ENCODE data around the gene DDX59.

Gene DDX59

DNA sequence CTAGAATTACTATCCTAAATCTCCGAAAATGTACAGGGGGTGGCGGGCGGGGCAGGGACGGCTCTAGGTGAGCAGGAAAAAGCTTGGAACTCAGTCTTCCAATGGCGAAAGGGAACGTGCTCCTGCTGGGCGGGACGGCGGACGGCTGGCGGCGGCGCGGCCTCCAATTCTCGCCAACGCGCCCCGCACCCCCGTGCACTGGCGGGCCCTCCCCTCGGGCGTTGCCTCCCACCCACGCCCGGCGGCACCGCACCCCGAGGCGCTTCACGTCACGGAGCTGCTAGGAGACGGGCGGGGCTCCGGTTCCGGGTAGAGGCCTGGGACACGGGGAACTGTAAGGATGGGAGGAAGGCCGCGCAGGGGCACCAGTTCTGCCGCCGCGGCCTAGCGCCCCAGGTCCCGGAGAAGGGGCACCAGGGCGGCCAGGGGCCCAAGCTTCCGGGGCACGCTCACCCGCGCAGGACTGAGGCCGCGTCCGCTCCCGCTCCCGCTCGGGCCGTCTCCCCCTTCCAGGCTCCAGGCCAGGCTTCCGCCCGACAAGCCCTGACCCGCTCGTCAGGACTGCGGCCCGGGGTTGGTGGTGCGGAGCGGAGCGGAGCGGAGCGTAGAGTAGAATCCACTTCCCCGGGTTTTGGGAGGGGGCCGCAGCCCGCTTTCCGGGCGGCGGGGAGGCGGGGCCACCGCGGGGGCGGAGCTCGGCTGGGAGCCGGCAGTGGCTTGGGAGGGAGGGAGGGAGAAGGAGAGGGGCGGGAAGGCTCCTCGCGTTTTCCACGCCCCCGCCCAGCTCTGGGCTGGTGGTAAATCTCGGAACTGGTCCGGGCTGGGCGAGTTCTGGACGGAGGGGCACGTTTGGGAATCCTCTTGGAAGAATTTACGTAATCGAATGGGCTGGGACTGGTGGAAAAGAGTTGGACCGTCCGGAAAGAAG is at the start of gene DDX59:
TSS of gene DDX59 (minus strand) at position 594 of the 928 bp plus-strand sequence. CDS start 3,167 bp downstream, outside the sequence.
- TF ChIP-seq OSR1 (CRISPR knock-in tag; IDR thresholded peaks at IDR 0.05): no peak
- no peak for TF ChIP-seq ZNF8 (CRISPR knock-in tag; IDR thresholded peaks at IDR 0.05)
- TF ChIP-seq ZC3H10 (CRISPR knock-in tag; IDR thresholded peaks at IDR 0.05): peak; percentile 87
- no peak for TF ChIP-seq ARNTL (CRISPR knock-in tag; IDR thresholded peaks at IDR 0.05; ENCODE audit: borderline replicate concordance, low read depth)
- peak; percentile 87 for TF ChIP-seq RARB (CRISPR knock-in tag; IDR thresholded peaks at IDR 0.05)
- no peak for TF ChIP-seq ZFP30 (CRISPR knock-in tag; IDR thresholded peaks at IDR 0.05)
- TF ChIP-seq TOX (CRISPR knock-in tag; IDR thresholded peaks at IDR 0.05; ENCODE audit: borderline replicate concordance): peak; percentile 52; the same call in 1 of the 2 replicates
- TF ChIP-seq, protein P1, sequence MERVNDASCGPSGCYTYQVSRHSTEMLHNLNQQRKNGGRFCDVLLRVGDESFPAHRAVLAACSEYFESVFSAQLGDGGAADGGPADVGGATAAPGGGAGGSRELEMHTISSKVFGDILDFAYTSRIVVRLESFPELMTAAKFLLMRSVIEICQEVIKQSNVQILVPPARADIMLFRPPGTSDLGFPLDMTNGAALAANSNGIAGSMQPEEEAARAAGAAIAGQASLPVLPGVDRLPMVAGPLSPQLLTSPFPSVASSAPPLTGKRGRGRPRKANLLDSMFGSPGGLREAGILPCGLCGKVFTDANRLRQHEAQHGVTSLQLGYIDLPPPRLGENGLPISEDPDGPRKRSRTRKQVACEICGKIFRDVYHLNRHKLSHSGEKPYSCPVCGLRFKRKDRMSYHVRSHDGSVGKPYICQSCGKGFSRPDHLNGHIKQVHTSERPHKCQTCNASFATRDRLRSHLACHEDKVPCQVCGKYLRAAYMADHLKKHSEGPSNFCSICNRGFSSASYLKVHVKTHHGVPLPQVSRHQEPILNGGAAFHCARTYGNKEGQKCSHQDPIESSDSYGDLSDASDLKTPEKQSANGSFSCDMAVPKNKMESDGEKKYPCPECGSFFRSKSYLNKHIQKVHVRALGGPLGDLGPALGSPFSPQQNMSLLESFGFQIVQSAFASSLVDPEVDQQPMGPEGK (CRISPR knock-in tag; IDR thresholded peaks at IDR 0.05; ENCODE audit: borderline replicate concordance): peak; percentile 85; the same call in 1 of the 2 replicates
- TF ChIP-seq, protein P2, sequence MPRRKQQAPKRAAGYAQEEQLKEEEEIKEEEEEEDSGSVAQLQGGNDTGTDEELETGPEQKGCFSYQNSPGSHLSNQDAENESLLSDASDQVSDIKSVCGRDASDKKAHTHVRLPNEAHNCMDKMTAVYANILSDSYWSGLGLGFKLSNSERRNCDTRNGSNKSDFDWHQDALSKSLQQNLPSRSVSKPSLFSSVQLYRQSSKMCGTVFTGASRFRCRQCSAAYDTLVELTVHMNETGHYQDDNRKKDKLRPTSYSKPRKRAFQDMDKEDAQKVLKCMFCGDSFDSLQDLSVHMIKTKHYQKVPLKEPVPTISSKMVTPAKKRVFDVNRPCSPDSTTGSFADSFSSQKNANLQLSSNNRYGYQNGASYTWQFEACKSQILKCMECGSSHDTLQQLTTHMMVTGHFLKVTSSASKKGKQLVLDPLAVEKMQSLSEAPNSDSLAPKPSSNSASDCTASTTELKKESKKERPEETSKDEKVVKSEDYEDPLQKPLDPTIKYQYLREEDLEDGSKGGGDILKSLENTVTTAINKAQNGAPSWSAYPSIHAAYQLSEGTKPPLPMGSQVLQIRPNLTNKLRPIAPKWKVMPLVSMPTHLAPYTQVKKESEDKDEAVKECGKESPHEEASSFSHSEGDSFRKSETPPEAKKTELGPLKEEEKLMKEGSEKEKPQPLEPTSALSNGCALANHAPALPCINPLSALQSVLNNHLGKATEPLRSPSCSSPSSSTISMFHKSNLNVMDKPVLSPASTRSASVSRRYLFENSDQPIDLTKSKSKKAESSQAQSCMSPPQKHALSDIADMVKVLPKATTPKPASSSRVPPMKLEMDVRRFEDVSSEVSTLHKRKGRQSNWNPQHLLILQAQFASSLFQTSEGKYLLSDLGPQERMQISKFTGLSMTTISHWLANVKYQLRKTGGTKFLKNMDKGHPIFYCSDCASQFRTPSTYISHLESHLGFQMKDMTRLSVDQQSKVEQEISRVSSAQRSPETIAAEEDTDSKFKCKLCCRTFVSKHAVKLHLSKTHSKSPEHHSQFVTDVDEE (CRISPR knock-in tag; IDR thresholded peaks at IDR 0.05): 0 out of 2 replicates have a peak, but pooled peaks have one; percentile 30
- peak; percentile 88 for ATAC-seq

DNA sequence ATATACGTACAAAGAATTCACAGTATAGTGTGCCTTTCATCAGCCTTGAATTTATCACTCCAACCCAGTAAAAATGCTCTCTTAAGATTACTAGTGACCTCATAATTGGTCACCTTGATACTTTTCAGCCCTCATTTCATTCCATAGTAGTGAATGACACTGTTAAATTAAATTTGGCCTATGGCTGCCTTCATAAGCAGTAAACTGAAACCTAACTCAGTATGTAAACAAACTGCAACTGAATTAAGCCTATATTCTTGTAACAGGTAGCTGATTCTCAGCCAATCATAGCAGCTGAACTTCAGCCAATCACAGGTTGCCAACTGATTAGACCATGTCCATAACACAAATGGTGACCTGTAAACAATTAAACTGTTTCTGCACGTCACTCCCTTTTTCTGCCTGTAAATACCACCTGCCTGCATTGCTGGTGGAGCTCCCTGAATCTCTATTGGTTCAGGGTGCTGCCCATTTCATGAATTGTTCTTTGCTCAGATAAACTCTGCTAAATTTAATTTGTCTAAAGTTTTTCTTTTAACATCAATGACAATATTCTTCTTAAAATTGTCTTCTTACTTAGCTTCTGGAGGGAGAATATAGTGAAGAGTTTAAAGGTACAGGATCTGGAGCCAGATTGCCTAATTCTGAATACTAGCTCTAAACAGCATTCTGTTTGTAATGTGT is 44.9 kb upstream of the DDX59 start:
- TF ChIP-seq, protein P1 (CRISPR knock-in tag; IDR thresholded peaks at IDR 0.05; ENCODE audit: borderline replicate concordance): no peak
- TF ChIP-seq, protein P3, sequence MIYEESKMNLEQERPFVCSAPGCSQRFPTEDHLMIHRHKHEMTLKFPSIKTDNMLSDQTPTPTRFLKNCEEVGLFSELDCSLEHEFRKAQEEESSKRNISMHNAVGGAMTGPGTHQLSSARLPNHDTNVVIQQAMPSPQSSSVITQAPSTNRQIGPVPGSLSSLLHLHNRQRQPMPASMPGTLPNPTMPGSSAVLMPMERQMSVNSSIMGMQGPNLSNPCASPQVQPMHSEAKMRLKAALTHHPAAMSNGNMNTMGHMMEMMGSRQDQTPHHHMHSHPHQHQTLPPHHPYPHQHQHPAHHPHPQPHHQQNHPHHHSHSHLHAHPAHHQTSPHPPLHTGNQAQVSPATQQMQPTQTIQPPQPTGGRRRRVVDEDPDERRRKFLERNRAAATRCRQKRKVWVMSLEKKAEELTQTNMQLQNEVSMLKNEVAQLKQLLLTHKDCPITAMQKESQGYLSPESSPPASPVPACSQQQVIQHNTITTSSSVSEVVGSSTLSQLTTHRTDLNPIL (CRISPR knock-in tag; IDR thresholded peaks at IDR 0.05; ENCODE audit: low read depth): no peak
- TF ChIP-seq RARB (CRISPR knock-in tag; IDR thresholded peaks at IDR 0.05) (no peak), SNAI2 (CRISPR knock-in tag; IDR thresholded peaks at IDR 0.05) (no peak), ZFP3 (CRISPR knock-in tag; IDR thresholded peaks at IDR 0.05) (no peak), PPARA (CRISPR knock-in tag; IDR thresholded peaks at IDR 0.05; ENCODE audit: borderline replicate concordance) (no peak), CSDC2 (CRISPR knock-in tag; IDR thresholded peaks at IDR 0.05) (no peak), ZNF8 (CRISPR knock-in tag; IDR thresholded peaks at IDR 0.05) (no peak), ESRRG (CRISPR knock-in tag; IDR thresholded peaks at IDR 0.05) (no peak), OSR1 (CRISPR knock-in tag; IDR thresholded peaks at IDR 0.05) (no peak), GLIS3 (CRISPR knock-in tag; IDR thresholded peaks at IDR 0.05) (no peak)
- TF ChIP-seq, protein P2 (CRISPR knock-in tag; IDR thresholded peaks at IDR 0.05): no peak
- TF ChIP-seq, protein P4, sequence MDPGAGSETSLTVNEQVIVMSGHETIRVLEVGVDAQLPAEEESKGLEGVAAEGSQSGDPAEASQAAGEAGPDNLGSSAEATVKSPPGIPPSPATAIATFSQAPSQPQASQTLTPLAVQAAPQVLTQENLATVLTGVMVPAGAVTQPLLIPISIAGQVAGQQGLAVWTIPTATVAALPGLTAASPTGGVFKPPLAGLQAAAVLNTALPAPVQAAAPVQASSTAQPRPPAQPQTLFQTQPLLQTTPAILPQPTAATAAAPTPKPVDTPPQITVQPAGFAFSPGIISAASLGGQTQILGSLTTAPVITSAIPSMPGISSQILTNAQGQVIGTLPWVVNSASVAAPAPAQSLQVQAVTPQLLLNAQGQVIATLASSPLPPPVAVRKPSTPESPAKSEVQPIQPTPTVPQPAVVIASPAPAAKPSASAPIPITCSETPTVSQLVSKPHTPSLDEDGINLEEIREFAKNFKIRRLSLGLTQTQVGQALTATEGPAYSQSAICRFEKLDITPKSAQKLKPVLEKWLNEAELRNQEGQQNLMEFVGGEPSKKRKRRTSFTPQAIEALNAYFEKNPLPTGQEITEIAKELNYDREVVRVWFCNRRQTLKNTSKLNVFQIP (CRISPR knock-in tag; IDR thresholded peaks at IDR 0.05; ENCODE audit: borderline replicate concordance, low read depth): no peak
- ATAC-seq: no peak
